ENCODE data around the gene CAAP1. TPM values are rescaled to one million over a fixed set of nuclear protein-coding genes. Genes with fewer than 3 reads are reported as not detected.

CAAP1 gene
- total and polyA plus RNA-seq, 10 of the 15 experiments (the other 5 are each of a cell fraction or from before 2014, with no cell fraction given) = 11.0 to 27.5 (median 20.5) TPM

GRCh38 chr9:26937816-26938371, 45.3 kb upstream of the CAAP1 start:
- Histone ChIP-seq H3K4me2 (ENCODE audit: control insufficient read depth, insufficient read depth) (no peak overlapping the region), H3K9me3 (replicated peaks; ENCODE audit: control insufficient read depth, insufficient read depth, low read length) (peaks cover 2% of the 10 kb centered on the region; the same call in 2 of the 3 replicates), H3K79me2 (ENCODE audit: control insufficient read depth, insufficient read depth, low read length) (peaks cover 68% of the 10 kb centered on the region), H3K4me3 (no peak overlapping the region), H3K36me3 (ENCODE audit: control insufficient read depth in 2 of 2, insufficient read depth in 2 of 2, low read length in 1 of 2) (peaks cover 0 to 8% of the 10 kb centered on the region in 2 experiments; a peak in 3 of 4 replicates), H3K9ac (ENCODE audit: control insufficient read depth, insufficient read depth, low read length) (no peak overlapping the region), H3K4me1 (ENCODE audit: control insufficient read depth, insufficient read depth, low read length) (no peaks in the 10 kb centered on the region), H3K27me3 (replicated peaks in 1 of 2; ENCODE audit: control insufficient read depth in 2 of 2, insufficient read depth in 2 of 2, low read length in 1 of 2) (no peaks in the 10 kb centered on the region), H4K20me1 (ENCODE audit: control insufficient read depth, insufficient read depth) (no peaks in the 10 kb centered on the region), H3K27ac (ENCODE audit: control insufficient read depth, insufficient read depth) (no peak overlapping the region), H2AFZ (ENCODE audit: control insufficient read depth, low read depth, low read length) (no peak overlapping the region)
- BruUV-seq (replicated peaks) = no TSS peak
- DNase-seq (ENCODE audit: low read depth, low spot score) = no peak
- no peak for FAIRE-seq
- POLR2A ChIA-PET = no interaction called here
- 97% methylated on average over 3 of the region's 3 CpGs for WGBS (ENCODE audit: insufficient coverage, insufficient replicate concordance, low lambda C conversion rate, missing lambda C conversion rate)
- TF ChIP-seq E2F4 (IDR thresholded peaks at IDR 0.05; ENCODE audit: low read depth, low read length) (no peak), NFYB (IDR thresholded peaks at IDR 0.05; ENCODE audit: insufficient read depth, low read depth, low read length) (no peak), SMC3 (IDR thresholded peaks at IDR 0.05; ENCODE audit: borderline replicate concordance, low read length) (no peak), E4F1 (IDR thresholded peaks at IDR 0.05; ENCODE audit: borderline replicate concordance, partially characterized antibody) (no peak), YY1 (IDR thresholded peaks at IDR 0.05; ENCODE audit: low read depth, low read length) (no peak), TCF7 (IDR thresholded peaks at IDR 0.05; ENCODE audit: borderline replicate concordance) (no peak), EZH2 (IDR thresholded peaks at IDR 0.05; ENCODE audit: borderline replicate concordance, control insufficient read depth, low read depth, low read length) (no peak), ATF7 (IDR thresholded peaks at IDR 0.05; ENCODE audit: low read depth) (no peak), HDGF (IDR thresholded peaks at IDR 0.05) (no peak), SMAD5 (IDR thresholded peaks at IDR 0.05; ENCODE audit: low read depth) (no peak), NR2C1 (IDR thresholded peaks at IDR 0.05) (no peak), FOS (IDR thresholded peaks at IDR 0.05; ENCODE audit: borderline replicate concordance, extremely low read depth, insufficient read length) (no peak)
- in situ Hi-C loops (cut with MboI) (no loop called here), intact Hi-C loops (cut with micrococcal nuclease; ENCODE audit: unreplicated experiment) (no loop called here)
- no peak for ATAC-seq
- RAD21 ChIA-PET (ENCODE audit: unreplicated experiment) = no interaction called here
- CTCF ChIA-PET = no interaction called here
- SMC1A ChIA-PET (ENCODE audit: uncharacterized antibody, unreplicated experiment) = no interaction called here
